Measurements from ENCODE around the gene CEBPZOS. TPM values are rescaled to one million over a fixed set of nuclear protein-coding genes. Genes with fewer than 3 reads are reported as not detected.

Gene CEBPZOS
- total and polyA plus RNA-seq, 9 of the 15 experiments (the other 6 are each of a cell fraction or from before 2014, with no cell fraction given) = 21.7 to 64.8 (median 46.7) TPM

DNA sequence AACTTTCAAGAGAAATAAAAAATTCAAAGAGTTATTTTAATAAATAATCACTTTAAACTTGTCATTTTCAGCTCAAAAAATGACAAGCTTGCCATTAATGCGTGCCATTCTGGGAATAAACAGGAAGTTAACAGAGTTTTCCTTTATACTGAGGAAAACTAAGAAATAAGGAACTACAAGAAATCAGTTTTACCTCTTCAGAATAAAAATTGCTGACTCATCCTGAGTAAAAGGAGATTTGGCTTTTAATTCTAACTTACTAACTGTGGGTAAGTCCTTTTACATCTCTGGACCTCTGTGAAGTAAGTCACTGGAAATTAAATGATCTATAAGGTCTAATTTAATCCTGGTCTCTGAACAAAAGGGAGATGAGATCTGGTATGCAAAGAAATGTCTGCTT lies 19.0 kb downstream of the CEBPZOS start (continued):
- TF ChIP-seq ZNF407 (IDR thresholded peaks at IDR 0.05; ENCODE audit: low read depth) (no peak), ZNF780A (CRISPR knock-in tag; IDR thresholded peaks at IDR 0.05) (no peak), EHMT2 (IDR thresholded peaks at IDR 0.05) (no peak), SMARCA4 (IDR thresholded peaks at IDR 0.05) (no peak), ZNF449 (CRISPR knock-in tag; IDR thresholded peaks at IDR 0.05) (no peak), CBX1 (IDR thresholded peaks at IDR 0.05; ENCODE audit: low read depth) (no peak), MAFG (tag; conservative IDR thresholded peaks at IDR 0.05) (peak; percentile 94), PURB (CRISPR knock-in tag; IDR thresholded peaks at IDR 0.05; ENCODE audit: low read depth) (no peak), EP400 (IDR thresholded peaks at IDR 0.05) (no peak), ZNF316 (IDR thresholded peaks at IDR 0.05) (peak; percentile 96), ZNF518B (CRISPR knock-in tag; IDR thresholded peaks at IDR 0.05) (no peak), ZNF384 (IDR thresholded peaks at IDR 0.05; ENCODE audit: low read depth, low read length) (no peak), TCF3 (CRISPR knock-in tag; IDR thresholded peaks at IDR 0.05) (no peak), RAD51 (IDR thresholded peaks at IDR 0.05; ENCODE audit: borderline replicate concordance, low read depth) (no peak), NR2C2 (CRISPR knock-in tag; IDR thresholded peaks at IDR 0.05) (no peak), NR2C2 (tag; IDR thresholded peaks at IDR 0.05) (no peak)
- TF ChIP-seq, protein P1, sequence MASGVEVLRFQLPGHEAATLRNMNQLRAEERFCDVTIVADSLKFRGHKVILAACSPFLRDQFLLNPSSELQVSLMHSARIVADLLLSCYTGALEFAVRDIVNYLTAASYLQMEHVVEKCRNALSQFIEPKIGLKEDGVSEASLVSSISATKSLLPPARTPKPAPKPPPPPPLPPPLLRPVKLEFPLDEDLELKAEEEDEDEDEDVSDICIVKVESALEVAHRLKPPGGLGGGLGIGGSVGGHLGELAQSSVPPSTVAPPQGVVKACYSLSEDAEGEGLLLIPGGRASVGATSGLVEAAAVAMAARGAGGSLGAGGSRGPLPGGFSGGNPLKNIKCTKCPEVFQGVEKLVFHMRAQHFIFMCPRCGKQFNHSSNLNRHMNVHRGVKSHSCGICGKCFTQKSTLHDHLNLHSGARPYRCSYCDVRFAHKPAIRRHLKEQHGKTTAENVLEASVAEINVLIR (CRISPR knock-in tag; IDR thresholded peaks at IDR 0.05) = no peak
